A172 (cell line): ENCODE measurements around the gene CD9. TPM values are rescaled to one million over a fixed set of nuclear protein-coding genes. Genes with fewer than 3 reads are reported as not detected.
"Not testable (repeated sequence)": the region's sequence is repeated elsewhere in the genome, so short reads cannot be mapped to it uniquely, and the experiment has no call there.

Experiments used
- DNase-seq: peaks from one replicate; pipeline ENCODE4 v3.0.0-alpha.2; 2015; ENCODE audit warnings: low spot score
- total RNA-seq: library from RNA; depleted of rRNA; stranded (reverse); fragments of >200 nt; shearing (Covaris generic); gene quantifications from 2 replicates; pipeline ENCODE4 v1.2.3, GENCODE V29; 2014; rRNA removed

CD9 gene
- 107 and 128 TPM in 2 replicates for total RNA-seq

- DNase-seq = no peak
Observed at GRCh38 chr12:6200256-6201212, at the start of gene CD9. Gene CD9, plus strand, starts transcription at chr12:6200400. Its CDS starts 100 bp downstream, at chr12:6200500.

GRCh38 chr12:6154730-6155459 lies 45.3 kb upstream of the CD9 start:
- DNase-seq = no peak

- DNase-seq = no peak
Observed at GRCh38 chr12:6157482-6157881, 42.7 kb upstream of the CD9 start.

- no peak for DNase-seq
Observed at GRCh38 chr12:6158255-6158654, 41.9 kb upstream of the CD9 start.

- no peak for DNase-seq
Observed at GRCh38 chr12:6158749-6159148, 41.5 kb upstream of the CD9 start.

GRCh38 chr12:6159166-6160011 lies 40.8 kb upstream of the CD9 start:
- DNase-seq = not testable (repeated sequence)

- DNase-seq = not testable (repeated sequence)
Observed at GRCh38 chr12:6160049-6160649, 40.1 kb upstream of the CD9 start.

GRCh38 chr12:6161124-6161882 lies 38.9 kb upstream of the CD9 start:
- DNase-seq = no peak

GRCh38 chr12:6163416-6164060 lies 36.7 kb upstream of the CD9 start:
- no peak for DNase-seq

GRCh38 chr12:6165395-6165794 lies 34.8 kb upstream of the CD9 start:
- no peak for DNase-seq

- no peak for DNase-seq
Observed at GRCh38 chr12:6166808-6167207, 33.4 kb upstream of the CD9 start.

GRCh38 chr12:6167327-6168280 lies 32.6 kb upstream of the CD9 start:
- DNase-seq = peak; percentile 90

- DNase-seq = no peak
Observed at GRCh38 chr12:6171409-6172015, 28.7 kb upstream of the CD9 start.

GRCh38 chr12:6172086-6172485 lies 28.1 kb upstream of the CD9 start:
- no peak for DNase-seq

GRCh38 chr12:6172862-6173261 lies 27.3 kb upstream of the CD9 start:
- no peak for DNase-seq

GRCh38 chr12:6177642-6178358 lies 22.4 kb upstream of the CD9 start:
- DNase-seq = no peak

- no peak for DNase-seq
Observed at GRCh38 chr12:6178981-6179761, 21.0 kb upstream of the CD9 start.
